ENCODE measurements around the gene PLAC1. TPM values are rescaled to one million over a fixed set of nuclear protein-coding genes. Genes with fewer than 3 reads are reported as not detected.

Gene PLAC1
- total and polyA plus RNA-seq, 2 of the 4 experiments (the other 2 are of a cell fraction), result 0.36 to 0.74 TPM

DNA sequence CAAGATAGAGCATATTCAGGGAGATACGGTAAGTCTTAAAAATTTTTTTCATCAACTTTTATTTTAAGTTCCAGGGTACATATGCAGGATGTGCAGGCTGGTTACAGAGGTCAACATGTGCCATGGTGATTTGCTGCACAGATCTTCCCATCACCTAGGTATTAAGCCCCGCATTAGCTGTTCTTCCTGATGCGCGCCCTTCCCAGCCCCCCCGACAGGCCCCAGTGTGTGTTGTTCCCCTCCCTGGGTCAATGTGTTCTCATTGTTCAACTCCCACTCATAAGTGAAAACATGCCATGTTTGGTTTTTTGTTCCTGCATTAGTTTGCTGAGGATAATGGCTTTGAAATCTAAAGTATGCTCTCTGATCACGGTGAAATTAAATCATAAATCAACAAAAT is 134.1 kb downstream of the PLAC1 start:
- intact Hi-C loops (cut with micrococcal nuclease) (no loop called here), dilution Hi-C loops (cut with HindIII; ENCODE audit: low sequenced_read_pairs, unreplicated experiment) (no loop called here), in situ Hi-C loops (cut with MboI; ENCODE audit: low sequenced_read_pairs) (loop anchor here (10.0 kb wide), 1 partner anchor 231 kb away; no protein-coding TSS in a partner anchor)
- Histone ChIP-seq H3K27ac (ENCODE audit: insufficient read depth, low read length) (no peak overlapping the region), H4K91ac (ENCODE audit: insufficient read depth, low read depth, low read length) (no peak overlapping the region), H3K4me3 (ENCODE audit: insufficient read depth, low read depth, low read length) (no peak overlapping the region), H2AFZ (replicated peaks; ENCODE audit: low read length, poor library complexity) (no peak overlapping the region), H2BK120ac (ENCODE audit: low read depth, low read length) (no peak overlapping the region), H3K14ac (replicated peaks; ENCODE audit: low read depth, low read length) (no peak overlapping the region), H3K4me2 (ENCODE audit: low read depth, low read length) (no peak overlapping the region), H2AK5ac (ENCODE audit: low read depth, low read length) (no peak overlapping the region), H3K27me3 (ENCODE audit: control insufficient read depth, insufficient read depth, low read length) (no peaks in the 10 kb centered on the region), H3K9me1 (ENCODE audit: insufficient read depth, low read length) (no peaks in the 10 kb centered on the region; the same call in 1 of the 2 replicates), H3K9ac (ENCODE audit: low read depth, low read length) (no peak overlapping the region), H4K20me1 (ENCODE audit: insufficient read depth, low read length) (no peaks in the 10 kb centered on the region), H4K5ac (ENCODE audit: low read depth, low read length) (no peak overlapping the region), H4K8ac (ENCODE audit: low read depth in 2 of 2, low read length in 2 of 2) (no peak overlapping the region), H3K4ac (ENCODE audit: low read depth, low read length) (no peak overlapping the region), H3K56ac (ENCODE audit: extremely low read depth, insufficient read depth, low read length) (no peak overlapping the region), H3K9me3 (ENCODE audit: control insufficient read depth, insufficient read depth, low read length) (no peaks in the 10 kb centered on the region), H3K4me1 (ENCODE audit: control insufficient read depth, insufficient read depth, low read length) (peaks cover 4% of the 10 kb centered on the region; the same call in 1 of the 2 replicates), H2BK5ac (ENCODE audit: low read depth, low read length, poor library complexity, severe bottlenecking) (no peak overlapping the region), H3K23ac (ENCODE audit: low read depth, low read length) (no peak overlapping the region), H3K79me1 (ENCODE audit: low read depth in 1 of 2, low read length in 2 of 2) (no peaks in the 10 kb centered on the region), H3K18ac (ENCODE audit: low read depth, low read length) (no peak overlapping the region), H2BK20ac (ENCODE audit: low read depth, low read length) (no peak overlapping the region), H2AK9ac (replicated peaks; ENCODE audit: low read depth, low read length, poor library complexity) (no peak overlapping the region), H3K36me3 (ENCODE audit: control insufficient read depth, insufficient read depth, low read length) (no peaks in the 10 kb centered on the region), H2BK15ac (ENCODE audit: low read depth, low read length) (no peak overlapping the region; the same call in 2 of the 3 replicates)
- ChIA-PET CTCF (no interaction called here), POLR2A (ENCODE audit: unreplicated experiment) (no interaction called here)
- no peak for ATAC-seq (ENCODE audit: low read depth)
- WGBS, 2 experiments (ENCODE audit: extremely low coverage in 2 of 2, insufficient read length in 1 of 2), result no CpG with 5 or more reads among the region's 6 CpGs
- TF ChIP-seq, protein P1, sequence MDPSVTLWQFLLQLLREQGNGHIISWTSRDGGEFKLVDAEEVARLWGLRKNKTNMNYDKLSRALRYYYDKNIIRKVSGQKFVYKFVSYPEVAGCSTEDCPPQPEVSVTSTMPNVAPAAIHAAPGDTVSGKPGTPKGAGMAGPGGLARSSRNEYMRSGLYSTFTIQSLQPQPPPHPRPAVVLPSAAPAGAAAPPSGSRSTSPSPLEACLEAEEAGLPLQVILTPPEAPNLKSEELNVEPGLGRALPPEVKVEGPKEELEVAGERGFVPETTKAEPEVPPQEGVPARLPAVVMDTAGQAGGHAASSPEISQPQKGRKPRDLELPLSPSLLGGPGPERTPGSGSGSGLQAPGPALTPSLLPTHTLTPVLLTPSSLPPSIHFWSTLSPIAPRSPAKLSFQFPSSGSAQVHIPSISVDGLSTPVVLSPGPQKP (IDR thresholded peaks at IDR 0.05; ENCODE audit: borderline replicate concordance, low read depth, low read length), result no peak
- TF ChIP-seq RFX5 (IDR thresholded peaks at IDR 0.05; ENCODE audit: low read depth, low read length) (no peak), POLR2A (IDR thresholded peaks at IDR 0.05; ENCODE audit: low read depth, low read length) (no peak), RAD21 (IDR thresholded peaks at IDR 0.05; ENCODE audit: low read length) (no peak), MXI1 (IDR thresholded peaks at IDR 0.05; ENCODE audit: borderline replicate concordance, low read depth, low read length) (no peak), SMC3 (IDR thresholded peaks at IDR 0.05; ENCODE audit: low read depth, low read length) (no peak), BHLHE40 (IDR thresholded peaks at IDR 0.05; ENCODE audit: low read depth, low read length) (no peak), MAZ (IDR thresholded peaks at IDR 0.05; ENCODE audit: borderline replicate concordance, low read depth, low read length) (no peak), CHD1 (IDR thresholded peaks at IDR 0.05; ENCODE audit: low read depth, low read length) (no peak), NFE2L2 (IDR thresholded peaks at IDR 0.05; ENCODE audit: low read depth, low read length) (no peak), FOS (IDR thresholded peaks at IDR 0.05; ENCODE audit: low read depth, low read length) (no peak), CEBPB (IDR thresholded peaks at IDR 0.05; ENCODE audit: low read depth, low read length) (no peak), MAFK (IDR thresholded peaks at IDR 0.05; ENCODE audit: low read depth, low read length) (no peak), RCOR1 (IDR thresholded peaks at IDR 0.05; ENCODE audit: insufficient replicate concordance, low read length) (no peak)
- TF ChIP-seq, protein P2, sequence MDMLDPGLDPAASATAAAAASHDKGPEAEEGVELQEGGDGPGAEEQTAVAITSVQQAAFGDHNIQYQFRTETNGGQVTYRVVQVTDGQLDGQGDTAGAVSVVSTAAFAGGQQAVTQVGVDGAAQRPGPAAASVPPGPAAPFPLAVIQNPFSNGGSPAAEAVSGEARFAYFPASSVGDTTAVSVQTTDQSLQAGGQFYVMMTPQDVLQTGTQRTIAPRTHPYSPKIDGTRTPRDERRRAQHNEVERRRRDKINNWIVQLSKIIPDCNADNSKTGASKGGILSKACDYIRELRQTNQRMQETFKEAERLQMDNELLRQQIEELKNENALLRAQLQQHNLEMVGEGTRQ (IDR thresholded peaks at IDR 0.05; ENCODE audit: low read depth, low read length), result no peak
- TF ChIP-seq, protein P3, sequence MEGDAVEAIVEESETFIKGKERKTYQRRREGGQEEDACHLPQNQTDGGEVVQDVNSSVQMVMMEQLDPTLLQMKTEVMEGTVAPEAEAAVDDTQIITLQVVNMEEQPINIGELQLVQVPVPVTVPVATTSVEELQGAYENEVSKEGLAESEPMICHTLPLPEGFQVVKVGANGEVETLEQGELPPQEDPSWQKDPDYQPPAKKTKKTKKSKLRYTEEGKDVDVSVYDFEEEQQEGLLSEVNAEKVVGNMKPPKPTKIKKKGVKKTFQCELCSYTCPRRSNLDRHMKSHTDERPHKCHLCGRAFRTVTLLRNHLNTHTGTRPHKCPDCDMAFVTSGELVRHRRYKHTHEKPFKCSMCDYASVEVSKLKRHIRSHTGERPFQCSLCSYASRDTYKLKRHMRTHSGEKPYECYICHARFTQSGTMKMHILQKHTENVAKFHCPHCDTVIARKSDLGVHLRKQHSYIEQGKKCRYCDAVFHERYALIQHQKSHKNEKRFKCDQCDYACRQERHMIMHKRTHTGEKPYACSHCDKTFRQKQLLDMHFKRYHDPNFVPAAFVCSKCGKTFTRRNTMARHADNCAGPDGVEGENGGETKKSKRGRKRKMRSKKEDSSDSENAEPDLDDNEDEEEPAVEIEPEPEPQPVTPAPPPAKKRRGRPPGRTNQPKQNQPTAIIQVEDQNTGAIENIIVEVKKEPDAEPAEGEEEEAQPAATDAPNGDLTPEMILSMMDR (conservative IDR thresholded peaks at IDR 0.05; ENCODE audit: low read depth, low read length), result no peak
- no TSS peak for BruUV-seq (replicated peaks)
- DNase-seq, result no peak

All from IMR-90 (cell line).